Astrocyte of the spinal cord (primary cell): ENCODE results near the gene AFP.

Source experiments
- DNase-seq: peaks from one replicate; pipeline ENCODE4 v3.0.0; 2011; ENCODE audit warnings: low read depth, low spot score
- H3K4me3 ChIP-seq: 2 replicates; pipeline ENCODE4 v1.5.1; 2011; ENCODE audit warnings: low read depth, mild to moderate bottlenecking, low read length, moderate library complexity
- in situ Hi-C: cut with HindIII; loops from 2 replicates; pipeline ENCODE4 v1.10.0; 2017; ENCODE audit warnings: low sequenced_read_pairs
- TF ChIP-seq, protein P1 (sequence below): IDR thresholded peaks from 2 replicates; pipeline ENCODE4 v1.5.1; 2012; ENCODE audit warnings: low read depth, mild to moderate bottlenecking, low read length, inconsistent platforms

The AFP gene

DNA sequence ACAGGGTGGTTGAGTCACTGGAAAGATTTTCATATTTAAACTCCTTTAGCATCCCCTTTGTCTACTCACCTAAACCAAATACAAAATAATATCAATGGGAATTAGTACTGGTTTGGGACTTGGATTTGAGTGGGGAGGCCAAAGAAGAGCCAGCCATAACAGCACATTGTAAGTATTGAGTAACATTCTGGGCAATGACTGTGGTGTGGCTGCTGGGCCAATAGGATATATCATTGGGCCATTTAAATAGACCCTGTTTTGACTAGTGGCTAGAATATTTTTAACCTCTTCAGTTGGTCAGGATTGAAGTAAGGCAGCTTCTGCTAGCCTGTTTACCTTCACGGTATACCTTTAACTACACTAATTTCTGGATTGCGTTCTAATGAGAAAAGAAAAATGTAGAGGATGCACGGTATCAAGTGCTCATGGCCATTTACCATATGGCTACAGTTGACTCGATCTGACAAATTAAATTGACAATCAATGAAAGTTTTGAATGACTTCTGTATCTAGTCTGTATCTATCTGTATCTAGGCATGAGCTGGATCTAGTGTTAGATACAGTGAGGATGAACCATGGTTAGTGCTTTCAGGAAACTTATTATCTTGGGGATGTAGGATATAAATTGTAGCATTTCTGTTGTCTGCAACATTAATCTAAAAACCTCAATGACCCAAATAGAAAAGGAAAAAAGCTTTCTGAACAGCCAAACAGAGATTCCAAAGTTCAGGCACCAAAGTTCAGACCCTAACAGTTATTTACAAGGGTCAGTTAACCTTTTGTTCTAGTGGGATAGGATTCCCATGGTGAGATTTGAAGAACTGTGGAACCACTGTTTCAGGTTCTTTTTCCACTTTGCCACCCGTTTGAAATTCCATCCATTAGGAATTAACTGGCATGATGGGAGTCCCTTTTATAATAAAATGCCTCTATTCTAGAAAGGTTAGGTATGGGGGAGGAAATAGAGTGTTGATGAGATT, 38.7 kb upstream of the AFP start:
- TF ChIP-seq, protein P1, sequence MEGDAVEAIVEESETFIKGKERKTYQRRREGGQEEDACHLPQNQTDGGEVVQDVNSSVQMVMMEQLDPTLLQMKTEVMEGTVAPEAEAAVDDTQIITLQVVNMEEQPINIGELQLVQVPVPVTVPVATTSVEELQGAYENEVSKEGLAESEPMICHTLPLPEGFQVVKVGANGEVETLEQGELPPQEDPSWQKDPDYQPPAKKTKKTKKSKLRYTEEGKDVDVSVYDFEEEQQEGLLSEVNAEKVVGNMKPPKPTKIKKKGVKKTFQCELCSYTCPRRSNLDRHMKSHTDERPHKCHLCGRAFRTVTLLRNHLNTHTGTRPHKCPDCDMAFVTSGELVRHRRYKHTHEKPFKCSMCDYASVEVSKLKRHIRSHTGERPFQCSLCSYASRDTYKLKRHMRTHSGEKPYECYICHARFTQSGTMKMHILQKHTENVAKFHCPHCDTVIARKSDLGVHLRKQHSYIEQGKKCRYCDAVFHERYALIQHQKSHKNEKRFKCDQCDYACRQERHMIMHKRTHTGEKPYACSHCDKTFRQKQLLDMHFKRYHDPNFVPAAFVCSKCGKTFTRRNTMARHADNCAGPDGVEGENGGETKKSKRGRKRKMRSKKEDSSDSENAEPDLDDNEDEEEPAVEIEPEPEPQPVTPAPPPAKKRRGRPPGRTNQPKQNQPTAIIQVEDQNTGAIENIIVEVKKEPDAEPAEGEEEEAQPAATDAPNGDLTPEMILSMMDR, result no peak
- DNase-seq, result no peak
- in situ Hi-C loops, result no loop called here
- no peak overlapping the region for H3K4me3 ChIP-seq

DNA sequence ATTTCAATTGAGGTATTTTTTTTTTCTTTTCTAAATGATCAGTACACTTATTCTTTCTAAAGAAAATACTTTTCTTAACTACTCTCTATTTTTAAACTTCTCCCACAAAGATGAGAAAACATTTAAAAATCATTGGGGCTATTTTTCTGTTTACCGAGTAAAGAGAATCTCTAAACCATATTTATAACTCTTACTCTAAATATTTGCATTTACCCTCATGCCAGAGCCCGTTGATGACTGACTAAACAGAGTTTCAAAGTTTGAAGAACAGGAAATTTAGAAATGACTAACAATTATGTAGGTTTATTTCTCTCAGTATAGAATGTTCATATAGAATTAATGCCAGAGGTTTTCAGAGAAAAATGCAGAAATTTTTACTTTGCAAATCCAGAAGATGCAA, 34.6 kb upstream of the AFP start:
- no peak overlapping the region for H3K4me3 ChIP-seq
- TF ChIP-seq, protein P1, result no peak
- in situ Hi-C loops, result no loop called here
- DNase-seq, result no peak

DNA sequence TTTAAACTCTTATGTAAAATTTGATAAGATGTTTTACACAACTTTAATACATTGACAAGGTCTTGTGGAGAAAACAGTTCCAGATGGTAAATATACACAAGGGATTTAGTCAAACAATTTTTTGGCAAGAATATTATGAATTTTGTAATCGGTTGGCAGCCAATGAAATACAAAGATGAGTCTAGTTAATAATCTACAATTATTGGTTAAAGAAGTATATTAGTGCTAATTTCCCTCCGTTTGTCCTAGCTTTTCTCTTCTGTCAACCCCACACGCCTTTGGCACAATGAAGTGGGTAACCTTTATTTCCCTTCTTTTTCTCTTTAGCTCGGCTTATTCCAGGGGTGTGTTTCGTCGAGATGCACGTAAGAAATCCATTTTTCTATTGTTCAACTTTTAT, 32.0 kb upstream of the AFP start, which contains the start of gene ALB:
Gene ALB (plus strand): TSS at position 246 of the 400 bp plus-strand sequence. CDS start 41 bp downstream, at position 287.
- in situ Hi-C loops, result no loop called here
- no peak within 1 kb of the TSS for H3K4me3 ChIP-seq
- TF ChIP-seq, protein P1, result no peak
- no peak for DNase-seq

DNA sequence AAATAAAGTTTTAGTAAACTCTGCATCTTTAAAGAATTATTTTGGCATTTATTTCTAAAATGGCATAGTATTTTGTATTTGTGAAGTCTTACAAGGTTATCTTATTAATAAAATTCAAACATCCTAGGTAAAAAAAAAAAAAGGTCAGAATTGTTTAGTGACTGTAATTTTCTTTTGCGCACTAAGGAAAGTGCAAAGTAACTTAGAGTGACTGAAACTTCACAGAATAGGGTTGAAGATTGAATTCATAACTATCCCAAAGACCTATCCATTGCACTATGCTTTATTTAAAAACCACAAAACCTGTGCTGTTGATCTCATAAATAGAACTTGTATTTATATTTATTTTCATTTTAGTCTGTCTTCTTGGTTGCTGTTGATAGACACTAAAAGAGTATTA, 31.6 kb upstream of the AFP start:
- TF ChIP-seq, protein P1, result no peak

DNA sequence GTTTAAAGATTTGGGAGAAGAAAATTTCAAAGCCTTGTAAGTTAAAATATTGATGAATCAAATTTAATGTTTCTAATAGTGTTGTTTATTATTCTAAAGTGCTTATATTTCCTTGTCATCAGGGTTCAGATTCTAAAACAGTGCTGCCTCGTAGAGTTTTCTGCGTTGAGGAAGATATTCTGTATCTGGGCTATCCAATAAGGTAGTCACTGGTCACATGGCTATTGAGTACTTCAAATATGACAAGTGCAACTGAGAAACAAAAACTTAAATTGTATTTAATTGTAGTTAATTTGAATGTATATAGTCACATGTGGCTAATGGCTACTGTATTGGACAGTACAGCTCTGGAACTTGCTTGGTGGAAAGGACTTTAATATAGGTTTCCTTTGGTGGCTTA, 30.9 kb upstream of the AFP start:
- TF ChIP-seq, protein P1, result no peak

More for the DNA sequence above, 31.6 kb upstream of the AFP start:
- DNase-seq, result no peak
- in situ Hi-C loops, result no loop called here
- no peak overlapping the region for H3K4me3 ChIP-seq

DNA sequence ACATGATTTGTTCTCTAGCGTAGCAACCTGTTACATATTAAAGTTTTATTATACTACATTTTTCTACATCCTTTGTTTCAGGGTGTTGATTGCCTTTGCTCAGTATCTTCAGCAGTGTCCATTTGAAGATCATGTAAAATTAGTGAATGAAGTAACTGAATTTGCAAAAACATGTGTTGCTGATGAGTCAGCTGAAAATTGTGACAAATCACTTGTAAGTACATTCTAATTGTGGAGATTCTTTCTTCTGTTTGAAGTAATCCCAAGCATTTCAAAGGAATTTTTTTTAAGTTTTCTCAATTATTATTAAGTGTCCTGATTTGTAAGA, 29.5 kb upstream of the AFP start:
- DNase-seq, result no peak
- TF ChIP-seq, protein P1, result no peak
- in situ Hi-C loops, result no loop called here
- no peak overlapping the region for H3K4me3 ChIP-seq

More for the DNA sequence above, 30.9 kb upstream of the AFP start:
- in situ Hi-C loops, result no loop called here
- H3K4me3 ChIP-seq, result no peak overlapping the region
- DNase-seq, result no peak
